ENCODE measurements around the gene CDC42BPA. TPM values are rescaled to one million over a fixed set of nuclear protein-coding genes. Genes with fewer than 3 reads are reported as not detected.
A peak's percentile ranks its signal among the peaks of the same experiment; 100 is the strongest.

Gene CDC42BPA
- total and polyA plus RNA-seq, 2 donors (not counting 3 experiments of a cell fraction or from before 2014, with no cell fraction given) = 26.1 to 92.6 TPM

DNA sequence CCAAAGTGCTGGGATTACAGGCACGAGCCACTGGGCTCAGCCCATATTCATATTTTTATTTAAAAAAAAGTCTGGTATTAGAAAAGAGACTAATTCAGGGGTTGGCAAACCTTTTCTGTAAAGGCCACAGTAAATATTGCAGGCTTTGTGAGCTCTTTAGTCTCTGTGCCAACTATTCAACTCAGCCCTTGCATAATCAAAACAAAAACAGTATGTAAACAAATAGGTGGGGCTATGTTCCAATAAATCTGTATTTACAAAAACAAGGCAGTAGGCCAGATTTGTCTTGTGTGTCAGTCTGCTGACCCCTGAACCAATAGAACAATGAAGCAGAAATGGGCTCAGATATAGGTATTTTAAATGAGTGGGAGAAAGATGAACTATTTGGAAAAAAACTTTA is 49.3 kb downstream of the CDC42BPA start:
- Histone ChIP-seq H3K9ac (replicated peaks; ENCODE audit: extremely low read depth, insufficient read depth, low read length) (no peak overlapping the region), H3K27ac (ENCODE audit: insufficient read depth, low read depth, low read length) (no peak overlapping the region), H3K4me1 (ENCODE audit: control insufficient read depth, extremely low read depth, insufficient read depth, low read length) (peaks cover 5% of the 10 kb centered on the region), H2AFZ (ENCODE audit: low read depth, low read length) (no peak overlapping the region), H3K27me3 (ENCODE audit: control insufficient read depth in 2 of 2, insufficient read depth in 2 of 2, low read length in 2 of 2) (no peaks in the 10 kb centered on the region), H3K4me3 (replicated peaks in 1 of 3; ENCODE audit: insufficient read depth in 1 of 3, low read depth in 1 of 3, low read length in 3 of 3) (no peak overlapping the region), H3K9me3 (replicated peaks; ENCODE audit: control insufficient read depth, insufficient read depth, low read length) (no peaks in the 10 kb centered on the region), H3K9me1 (replicated peaks; ENCODE audit: control insufficient read depth, extremely low read depth, insufficient read depth, low read length) (no peaks in the 10 kb centered on the region), H3K4me2 (ENCODE audit: insufficient read depth, low read length) (no peak overlapping the region), H3K79me2 (ENCODE audit: control insufficient read depth, insufficient read depth, low read length) (peaks cover 87% of the 10 kb centered on the region), H4K20me1 (replicated peaks; ENCODE audit: control insufficient read depth, extremely low read depth, insufficient read depth, low read length) (peaks cover 25% of the 10 kb centered on the region), H3K36me3 (ENCODE audit: control insufficient read depth in 2 of 2, extremely low read depth in 1 of 2, insufficient read depth in 2 of 2, low read length in 2 of 2) (no peaks in the 10 kb centered on the region)
- intact Hi-C loops (cut with micrococcal nuclease) = loop anchor here (1.0 kb wide), 1 partner anchor 13 kb away; no protein-coding TSS in a partner anchor
- TF ChIP-seq GATA2 (IDR thresholded peaks at IDR 0.05; ENCODE audit: insufficient read depth, insufficient read length, low read depth, low read length) (no peak), POLR2AphosphoS5 (IDR thresholded peaks at IDR 0.05; ENCODE audit: insufficient read depth, low read depth, low read length) (no peak), MYC (IDR thresholded peaks at IDR 0.05; ENCODE audit: low read depth, low read length) (no peak), POLR2A (IDR thresholded peaks at IDR 0.05; ENCODE audit: low read depth, low read length) (no peak), EZH2 (IDR thresholded peaks at IDR 0.05; ENCODE audit: borderline replicate concordance, low read depth, low read length, severe bottlenecking) (no peak), FOS (IDR thresholded peaks at IDR 0.05; ENCODE audit: borderline replicate concordance, insufficient read depth, low read length) (no peak), JUN (IDR thresholded peaks at IDR 0.05; ENCODE audit: borderline replicate concordance, insufficient read depth, insufficient read length, low read depth) (no peak)
- TF ChIP-seq, protein P1, sequence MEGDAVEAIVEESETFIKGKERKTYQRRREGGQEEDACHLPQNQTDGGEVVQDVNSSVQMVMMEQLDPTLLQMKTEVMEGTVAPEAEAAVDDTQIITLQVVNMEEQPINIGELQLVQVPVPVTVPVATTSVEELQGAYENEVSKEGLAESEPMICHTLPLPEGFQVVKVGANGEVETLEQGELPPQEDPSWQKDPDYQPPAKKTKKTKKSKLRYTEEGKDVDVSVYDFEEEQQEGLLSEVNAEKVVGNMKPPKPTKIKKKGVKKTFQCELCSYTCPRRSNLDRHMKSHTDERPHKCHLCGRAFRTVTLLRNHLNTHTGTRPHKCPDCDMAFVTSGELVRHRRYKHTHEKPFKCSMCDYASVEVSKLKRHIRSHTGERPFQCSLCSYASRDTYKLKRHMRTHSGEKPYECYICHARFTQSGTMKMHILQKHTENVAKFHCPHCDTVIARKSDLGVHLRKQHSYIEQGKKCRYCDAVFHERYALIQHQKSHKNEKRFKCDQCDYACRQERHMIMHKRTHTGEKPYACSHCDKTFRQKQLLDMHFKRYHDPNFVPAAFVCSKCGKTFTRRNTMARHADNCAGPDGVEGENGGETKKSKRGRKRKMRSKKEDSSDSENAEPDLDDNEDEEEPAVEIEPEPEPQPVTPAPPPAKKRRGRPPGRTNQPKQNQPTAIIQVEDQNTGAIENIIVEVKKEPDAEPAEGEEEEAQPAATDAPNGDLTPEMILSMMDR (IDR thresholded peaks at IDR 0.05; ENCODE audit: extremely low read depth in 1 of 2, insufficient read depth in 1 of 2, low read depth in 1 of 2, low read length in 2 of 2) = no peak
- TF ChIP-seq, protein P2, sequence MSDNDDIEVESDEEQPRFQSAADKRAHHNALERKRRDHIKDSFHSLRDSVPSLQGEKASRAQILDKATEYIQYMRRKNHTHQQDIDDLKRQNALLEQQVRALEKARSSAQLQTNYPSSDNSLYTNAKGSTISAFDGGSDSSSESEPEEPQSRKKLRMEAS (IDR thresholded peaks at IDR 0.05; ENCODE audit: insufficient read depth, insufficient read length) = no peak
- ChIA-PET CTCF (interaction anchor here (1.0 to 1.4 kb wide), 3 partner anchors 10 to 30 kb away, joined by 3 to 4 read pairs (median 4); no protein-coding TSS in a partner anchor), POLR2A (no interaction called here)
- no TSS peak for BruUV-seq (replicated peaks)
- peak; percentile 25 for DNase-seq (ENCODE audit: low read depth, low spot score)
- no peak for FAIRE-seq
- dilution Hi-C loops (cut with MboI; ENCODE audit: extremely low pct_ligation_motif_present, low sequenced_read_pairs) = no loop called here

Data from endothelial cell of umbilical vein (primary cell).